Vagina (tissue), 2 donors: ENCODE data around the gene PACSIN1. TPM values are rescaled to one million over a fixed set of nuclear protein-coding genes. Genes with fewer than 3 reads are reported as not detected.

Experiments
- DNase-seq, 2 donors: peaks; one replicate each; pipeline ENCODE4 v3.0.0-alpha.2; 2017; ENCODE audit errors: extremely low spot score in 2 of 2
- H3K27ac ChIP-seq: fragments of 200-600 bp; sonication (generic); one replicate; pipeline ENCODE4 v1.5.1; 2019
- H3K27me3 ChIP-seq: fragments of 200-600 bp; sonication (generic); one replicate; pipeline ENCODE4 v1.5.1; 2019
- H3K36me3 ChIP-seq, 2 donors: fragments of 200-600 bp; sonication (generic); one replicate each; pipeline ENCODE4 v1.5.1; 2017 to 2019
- H3K4me1 ChIP-seq: fragments of 200-600 bp; sonication (generic); one replicate; pipeline ENCODE4 v1.5.1; 2019
- H3K4me3 ChIP-seq, 2 donors: fragments of 200-600 bp; sonication (generic); 1 replicate in 1 of 2; 2 replicates in 1 of 2; pipeline ENCODE4 v1.5.1; 2016 to 2019
- H3K9me3 ChIP-seq: fragments of 200-600 bp; sonication (generic); one replicate; pipeline ENCODE4 v1.5.1; 2019
- POLR2A ChIP-seq, 2 donors: fragments of 450-650 bp; IDR thresholded peaks; one replicate each; pipeline ENCODE4 v1.6.1; 2017; ENCODE audit warnings: antibody characterized with exemption in 2 of 2, mild to moderate bottlenecking in 2 of 2, moderate library complexity in 2 of 2
- POLR2AphosphoS5 ChIP-seq, 2 donors: sonication (generic); formaldehyde crosslinking; IDR thresholded peaks; one replicate each; pipeline ENCODE4 v1.9.0; 2017; ENCODE audit warnings: antibody characterized with exemption in 2 of 2, mild to moderate bottlenecking in 2 of 2, low read depth in 1 of 2; ENCODE audit not compliant: insufficient read depth in 1 of 2
- intact Hi-C: fragments of 100-400 bp; cut with DNase I; formaldehyde crosslinking; loops from one replicate; pipeline ENCODE4 v1.15.1; 2023
- total RNA-seq: library from RNA; depleted of rRNA; stranded (reverse); fragments of >200 nt; gene quantifications from one replicate; pipeline ENCODE4 v1.2.3, GENCODE V29; 2016
- TF ChIP-seq, protein P1 (sequence below), 3 experiments: fragments of 450-650 bp in 2 of 3; fragments of 200-600 bp in 1 of 3; sonication (generic) in 1 of 3; IDR thresholded peaks; one replicate each; pipeline ENCODE4 v1.5.1; 2017 to 2019; ENCODE audit warnings: antibody characterized with exemption in 3 of 3, mild to moderate bottlenecking in 2 of 3, moderate library complexity in 2 of 3

Gene PACSIN1
- total RNA-seq, 1 donor from 2014 or later: 0.74 TPM

DNA sequence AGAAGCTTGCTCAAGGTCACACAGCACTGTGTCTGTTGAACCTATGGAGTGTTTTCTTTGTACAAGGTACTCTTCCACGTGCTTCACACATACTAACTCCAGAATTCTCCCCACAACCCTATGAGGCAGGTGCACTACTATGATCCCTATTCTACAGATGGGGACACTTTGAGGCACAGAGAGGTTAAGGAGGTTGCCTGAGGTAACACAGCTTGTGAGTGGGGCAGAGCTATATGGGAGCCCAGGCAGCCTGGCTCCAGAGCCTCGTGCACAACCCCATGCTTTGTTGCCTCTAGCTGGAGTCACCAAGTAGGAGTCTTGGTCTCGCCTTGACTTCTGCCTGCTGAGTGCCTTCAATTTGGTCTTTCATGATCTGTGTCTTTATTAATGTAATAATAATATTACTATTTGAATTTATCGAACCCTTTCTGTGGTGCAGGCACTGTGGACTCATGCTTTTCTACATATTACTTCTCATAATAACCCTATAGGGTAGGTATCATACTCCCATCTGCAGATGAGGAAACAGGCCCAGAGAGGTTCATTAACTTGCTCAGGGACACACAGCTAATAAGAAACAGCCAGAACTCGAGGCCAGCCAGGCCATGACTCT, 103.6 kb downstream of the PACSIN1 start:
- DNase-seq: no peak
- no peaks in the 10 kb centered on the region for H3K9me3 ChIP-seq
- no peaks in the 10 kb centered on the region for H3K27me3 ChIP-seq
- intact Hi-C loops: no loop called here
- no peak for TF ChIP-seq POLR2AphosphoS5 (IDR thresholded peaks at IDR 0.05; ENCODE audit: insufficient read depth in 1 of 2, low read depth in 1 of 2)
- no peaks in the 10 kb centered on the region for H3K36me3 ChIP-seq
- no peaks in the 10 kb centered on the region for H3K4me1 ChIP-seq
- H3K27ac ChIP-seq: no peak overlapping the region
- no peak overlapping the region for H3K4me3 ChIP-seq

DNA sequence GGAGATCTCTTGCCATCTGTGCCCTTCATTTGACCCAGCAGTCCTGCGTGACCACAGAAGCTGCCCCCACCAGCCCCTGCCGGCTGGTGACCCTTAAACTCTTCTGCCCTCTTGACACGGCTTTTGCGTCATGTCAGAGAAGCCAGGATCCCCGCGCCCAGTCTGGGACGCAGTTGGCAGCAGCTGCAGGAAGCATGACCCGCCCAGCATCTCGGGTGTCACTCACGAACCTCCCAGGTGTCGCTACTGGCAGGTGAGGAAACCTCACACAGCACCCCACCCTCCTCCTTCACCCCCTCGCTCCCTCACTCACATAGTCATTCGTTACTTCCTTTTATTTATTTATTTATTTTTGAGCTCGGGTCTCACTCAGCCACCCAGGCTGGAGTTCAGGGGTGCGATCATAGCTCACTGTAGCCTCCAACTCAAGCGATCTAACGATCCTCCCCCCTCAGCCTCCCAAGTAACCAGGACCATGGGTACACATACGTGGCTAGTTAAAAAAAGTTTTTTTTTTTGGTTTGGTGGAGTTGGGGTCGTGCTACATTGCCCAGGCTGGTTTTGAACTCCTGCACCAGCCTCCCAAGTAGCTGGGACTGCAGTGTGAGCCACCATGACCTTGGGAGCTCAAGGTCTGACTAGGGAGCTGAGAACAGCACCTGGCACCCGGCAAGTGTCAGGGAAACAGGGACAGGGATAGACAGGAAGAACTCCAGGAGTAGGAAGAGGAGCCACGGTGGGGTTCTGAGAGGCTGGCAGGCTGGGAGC, 104.4 kb downstream of the PACSIN1 start:
- Histone ChIP-seq H3K4me1 (no peaks in the 10 kb centered on the region), H3K36me3 (no peaks in the 10 kb centered on the region), H3K9me3 (no peaks in the 10 kb centered on the region), H3K27ac (no peak overlapping the region), H3K4me3 (no peak overlapping the region), H3K27me3 (no peaks in the 10 kb centered on the region)
- TF ChIP-seq POLR2AphosphoS5 (IDR thresholded peaks at IDR 0.05; ENCODE audit: insufficient read depth in 1 of 2, low read depth in 1 of 2) (no peak), POLR2A (IDR thresholded peaks at IDR 0.05) (no peak)
- TF ChIP-seq, protein P1, sequence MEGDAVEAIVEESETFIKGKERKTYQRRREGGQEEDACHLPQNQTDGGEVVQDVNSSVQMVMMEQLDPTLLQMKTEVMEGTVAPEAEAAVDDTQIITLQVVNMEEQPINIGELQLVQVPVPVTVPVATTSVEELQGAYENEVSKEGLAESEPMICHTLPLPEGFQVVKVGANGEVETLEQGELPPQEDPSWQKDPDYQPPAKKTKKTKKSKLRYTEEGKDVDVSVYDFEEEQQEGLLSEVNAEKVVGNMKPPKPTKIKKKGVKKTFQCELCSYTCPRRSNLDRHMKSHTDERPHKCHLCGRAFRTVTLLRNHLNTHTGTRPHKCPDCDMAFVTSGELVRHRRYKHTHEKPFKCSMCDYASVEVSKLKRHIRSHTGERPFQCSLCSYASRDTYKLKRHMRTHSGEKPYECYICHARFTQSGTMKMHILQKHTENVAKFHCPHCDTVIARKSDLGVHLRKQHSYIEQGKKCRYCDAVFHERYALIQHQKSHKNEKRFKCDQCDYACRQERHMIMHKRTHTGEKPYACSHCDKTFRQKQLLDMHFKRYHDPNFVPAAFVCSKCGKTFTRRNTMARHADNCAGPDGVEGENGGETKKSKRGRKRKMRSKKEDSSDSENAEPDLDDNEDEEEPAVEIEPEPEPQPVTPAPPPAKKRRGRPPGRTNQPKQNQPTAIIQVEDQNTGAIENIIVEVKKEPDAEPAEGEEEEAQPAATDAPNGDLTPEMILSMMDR (IDR thresholded peaks at IDR 0.05): no peak
- DNase-seq: no peak
- intact Hi-C loops: no loop called here

DNA sequence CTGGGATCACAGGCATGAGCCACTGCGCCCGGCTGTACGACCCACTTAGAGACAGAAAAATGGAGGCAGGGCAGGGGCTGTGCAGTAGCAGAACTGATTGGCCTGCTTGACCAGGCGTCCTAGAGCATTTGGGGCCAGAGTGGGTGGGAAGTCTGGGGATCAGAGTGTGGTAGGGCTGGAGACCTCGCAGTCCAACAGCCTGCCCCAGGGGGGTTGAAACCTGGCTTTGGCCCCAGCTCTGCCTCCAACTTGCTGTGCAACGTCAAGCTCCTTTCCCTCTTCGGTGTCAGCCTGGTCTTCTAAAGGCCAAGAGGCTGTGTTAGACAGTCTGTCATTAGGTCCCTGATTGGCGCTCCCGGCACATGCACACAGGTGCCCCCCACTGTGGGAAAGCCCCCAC, 105.5 kb downstream of the PACSIN1 start:
- no peak for DNase-seq
- no peaks in the 10 kb centered on the region for H3K27me3 ChIP-seq
- no peaks in the 10 kb centered on the region for H3K36me3 ChIP-seq
- H3K9me3 ChIP-seq: no peaks in the 10 kb centered on the region
- no peak overlapping the region for H3K4me3 ChIP-seq
- TF ChIP-seq POLR2A (IDR thresholded peaks at IDR 0.05) (no peak), POLR2AphosphoS5 (IDR thresholded peaks at IDR 0.05; ENCODE audit: insufficient read depth in 1 of 2, low read depth in 1 of 2) (no peak)
- TF ChIP-seq, protein P1 (IDR thresholded peaks at IDR 0.05): no peak
- intact Hi-C loops: no loop called here
- H3K27ac ChIP-seq: no peak overlapping the region
- no peaks in the 10 kb centered on the region for H3K4me1 ChIP-seq

DNA sequence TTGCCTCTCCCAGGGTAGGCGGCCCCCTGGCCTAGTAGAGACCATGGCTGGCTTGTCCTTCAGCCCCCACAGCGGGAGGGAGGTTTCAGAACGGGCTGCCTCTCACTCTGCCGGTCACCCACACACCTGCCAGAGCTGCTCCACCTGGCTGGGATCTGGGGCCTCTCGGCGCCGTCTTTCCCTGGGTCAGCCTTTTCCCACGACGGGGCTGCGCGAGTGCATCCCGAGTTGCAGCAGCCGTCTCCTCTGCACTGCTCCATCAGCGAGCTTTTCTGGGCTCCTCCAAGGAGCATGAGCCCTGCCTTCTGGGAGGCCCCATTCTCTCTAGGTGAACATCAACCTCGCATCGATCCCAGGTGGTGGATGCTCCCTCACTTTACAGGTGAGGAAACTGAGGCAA, 106.1 kb downstream of the PACSIN1 start:
- Histone ChIP-seq H3K27ac (no peak overlapping the region), H3K4me3 (no peak overlapping the region), H3K36me3 (no peaks in the 10 kb centered on the region), H3K9me3 (no peaks in the 10 kb centered on the region), H3K4me1 (no peaks in the 10 kb centered on the region), H3K27me3 (no peaks in the 10 kb centered on the region)
- intact Hi-C loops: no loop called here
- no peak for DNase-seq
- TF ChIP-seq, protein P1 (IDR thresholded peaks at IDR 0.05): no peak
- TF ChIP-seq POLR2A (IDR thresholded peaks at IDR 0.05): no peak
- TF ChIP-seq POLR2AphosphoS5 (IDR thresholded peaks at IDR 0.05; ENCODE audit: insufficient read depth in 1 of 2, low read depth in 1 of 2): no peak

DNA sequence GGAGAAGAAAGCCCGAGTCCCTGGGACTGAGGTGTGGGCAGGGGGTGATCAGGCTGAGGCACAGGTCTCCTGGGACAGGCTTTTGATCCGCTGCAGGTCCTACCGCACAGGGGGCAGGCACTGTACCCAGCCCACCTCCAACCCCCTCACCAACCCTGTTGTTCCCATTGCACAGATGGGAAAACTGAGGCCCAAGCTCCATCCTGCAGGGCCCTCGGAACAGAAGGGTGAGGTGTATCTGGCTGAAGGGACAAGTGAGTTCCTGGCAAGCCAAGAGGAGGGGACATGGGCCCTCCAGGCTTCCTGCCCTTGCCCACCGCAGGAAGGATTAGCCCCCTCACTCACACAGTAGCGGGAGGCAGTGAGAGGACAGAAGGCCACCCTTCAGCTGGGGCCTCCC, 106.7 kb downstream of the PACSIN1 start:
- H3K4me1 ChIP-seq: no peaks in the 10 kb centered on the region
- no peak for TF ChIP-seq POLR2A (IDR thresholded peaks at IDR 0.05)
- no peak for TF ChIP-seq POLR2AphosphoS5 (IDR thresholded peaks at IDR 0.05; ENCODE audit: insufficient read depth in 1 of 2, low read depth in 1 of 2)
- TF ChIP-seq, protein P1 (IDR thresholded peaks at IDR 0.05): no peak
- H3K36me3 ChIP-seq: no peaks in the 10 kb centered on the region
- DNase-seq: no peak
- no peak overlapping the region for H3K27ac ChIP-seq
- intact Hi-C loops: no loop called here
- no peak overlapping the region for H3K4me3 ChIP-seq
- no peaks in the 10 kb centered on the region for H3K27me3 ChIP-seq
- H3K9me3 ChIP-seq: no peaks in the 10 kb centered on the region
